Endodermal cell (in vitro differentiated cells): ENCODE results near the gene JADE2. TPM values are rescaled to one million over a fixed set of nuclear protein-coding genes. Genes with fewer than 3 reads are reported as not detected.
"Not testable (repeated sequence)": the region's sequence is repeated elsewhere in the genome, so short reads cannot be mapped to it uniquely, and the experiment has no call there.

Experiments
- DNase-seq: peaks from one replicate; pipeline ENCODE4 v3.0.0-alpha.2; 2017
- H3K27ac ChIP-seq: 2 replicates; pipeline ENCODE4 v1.5.1; 2013; ENCODE audit warnings: mild to moderate bottlenecking, low read depth, low read length, moderate library complexity
- H3K27me3 ChIP-seq: 2 replicates; pipeline ENCODE4 v1.6.1; 2013; ENCODE audit warnings: mild to moderate bottlenecking, low read length, moderate library complexity; ENCODE audit not compliant: insufficient read depth, control insufficient read depth, poor library complexity, severe bottlenecking
- H3K36me3 ChIP-seq: 2 replicates; pipeline ENCODE4 v1.7.0; 2013; ENCODE audit warnings: mild to moderate bottlenecking, low read length, moderate library complexity; ENCODE audit not compliant: control insufficient read depth, insufficient read depth
- H3K4me1 ChIP-seq: one replicate; pipeline ENCODE4 v1.7.0; 2013; ENCODE audit warnings: low read length; ENCODE audit not compliant: control insufficient read depth, insufficient read depth
- H3K4me3 ChIP-seq: 2 replicates; pipeline ENCODE4 v1.5.1; 2013; ENCODE audit warnings: mild to moderate bottlenecking, low read length, moderate library complexity
- H3K9ac ChIP-seq: 2 replicates; pipeline ENCODE4 v1.6.1; 2013; ENCODE audit warnings: mild to moderate bottlenecking, low read length, moderate library complexity; ENCODE audit not compliant: poor library complexity, severe bottlenecking; ENCODE audit errors: extremely low read depth
- H3K9me3 ChIP-seq: 2 replicates; pipeline ENCODE4 v1.6.1; 2013; ENCODE audit warnings: mild to moderate bottlenecking, low read length, moderate library complexity; ENCODE audit not compliant: control insufficient read depth
- H3K27ac Mint-ChIP-seq: 2 replicates; pipeline ENCODE4 v1.8.0; 2020; ENCODE audit warnings: mixed read lengths
- H3K27me3 Mint-ChIP-seq: 2 replicates; pipeline ENCODE4 v1.8.0; 2021; ENCODE audit warnings: mild to moderate bottlenecking, mixed read lengths; ENCODE audit not compliant: insufficient read depth
- H3K36me3 Mint-ChIP-seq: 2 replicates; pipeline ENCODE4 v1.8.0; 2020; ENCODE audit warnings: low read depth, mixed read lengths
- H3K4me1 Mint-ChIP-seq: 2 replicates; pipeline ENCODE4 v1.8.0; 2020; ENCODE audit warnings: mixed read lengths
- H3K4me3 Mint-ChIP-seq: 2 replicates; pipeline ENCODE4 v1.8.0; 2020; ENCODE audit warnings: mild to moderate bottlenecking, moderate library complexity, mixed read lengths
- H3K9me3 Mint-ChIP-seq: 2 replicates; pipeline ENCODE4 v1.8.0; 2020; ENCODE audit warnings: mild to moderate bottlenecking, mixed read lengths
- WGBS, 2 experiments: methylation state at CpG; one replicate each; pipeline versions ENCODE4 v1.1.5 to v1.1.7; 2013; ENCODE audit warnings: missing lambda C conversion rate in 2 of 2, mixed read lengths in 1 of 2; ENCODE audit not compliant: insufficient coverage in 1 of 2, insufficient read length in 1 of 2; 5-methylcytosine and 5-hydroxymethylcytosine counted together
- total RNA-seq, 2 donors: library from RNA; stranded (reverse); fragmentation: NEBNext Ultra II Directional in 1 of 2; extraction: Animal tissue kit (Norgen Biotek cat#: 25700) in 1 of 2; gene quantifications; 2 replicates in 1 of 2; 3 replicates in 1 of 2; pipeline ENCODE4 v1.2.1, GENCODE V29; 2021
- TF ChIP-seq, protein P1 (sequence below): fragments of 200-600 bp; sonication (generic); conservative IDR thresholded peaks from 2 replicates; pipeline ENCODE4 v1.5.0; 2021; ENCODE audit warnings: antibody characterized with exemption, mild to moderate bottlenecking

Gene JADE2
- total RNA-seq, 2 donors from 2014 or later = 33.9 to 51.9 TPM

GRCh38 chr5:134550271-134551214 lies 25.1 kb downstream of the JADE2 start:
- H3K36me3 Mint-ChIP-seq = peaks cover 54% of the 10 kb centered on the region
- H3K27ac Mint-ChIP-seq = peak overlapping the region; percentile 80
- WGBS, 2 experiments = 82 to 84% methylated on average over 7 to 12 of the region's 13 CpGs
- Histone ChIP-seq H3K4me3 (no peak overlapping the region), H3K9ac (no peak overlapping the region), H3K27me3 (no peaks in the 10 kb centered on the region), H3K4me1 (no peaks in the 10 kb centered on the region), H3K27ac (no peak overlapping the region), H3K9me3 (no peaks in the 10 kb centered on the region), H3K36me3 (peaks cover 27% of the 10 kb centered on the region)
- no peaks in the 10 kb centered on the region for H3K9me3 Mint-ChIP-seq
- H3K4me1 Mint-ChIP-seq = peaks cover 16% of the 10 kb centered on the region
- no peaks in the 10 kb centered on the region for H3K27me3 Mint-ChIP-seq
- DNase-seq = no peak
- TF ChIP-seq, protein P1, sequence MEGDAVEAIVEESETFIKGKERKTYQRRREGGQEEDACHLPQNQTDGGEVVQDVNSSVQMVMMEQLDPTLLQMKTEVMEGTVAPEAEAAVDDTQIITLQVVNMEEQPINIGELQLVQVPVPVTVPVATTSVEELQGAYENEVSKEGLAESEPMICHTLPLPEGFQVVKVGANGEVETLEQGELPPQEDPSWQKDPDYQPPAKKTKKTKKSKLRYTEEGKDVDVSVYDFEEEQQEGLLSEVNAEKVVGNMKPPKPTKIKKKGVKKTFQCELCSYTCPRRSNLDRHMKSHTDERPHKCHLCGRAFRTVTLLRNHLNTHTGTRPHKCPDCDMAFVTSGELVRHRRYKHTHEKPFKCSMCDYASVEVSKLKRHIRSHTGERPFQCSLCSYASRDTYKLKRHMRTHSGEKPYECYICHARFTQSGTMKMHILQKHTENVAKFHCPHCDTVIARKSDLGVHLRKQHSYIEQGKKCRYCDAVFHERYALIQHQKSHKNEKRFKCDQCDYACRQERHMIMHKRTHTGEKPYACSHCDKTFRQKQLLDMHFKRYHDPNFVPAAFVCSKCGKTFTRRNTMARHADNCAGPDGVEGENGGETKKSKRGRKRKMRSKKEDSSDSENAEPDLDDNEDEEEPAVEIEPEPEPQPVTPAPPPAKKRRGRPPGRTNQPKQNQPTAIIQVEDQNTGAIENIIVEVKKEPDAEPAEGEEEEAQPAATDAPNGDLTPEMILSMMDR = no peak
- no peak overlapping the region for H3K4me3 Mint-ChIP-seq

DNA sequence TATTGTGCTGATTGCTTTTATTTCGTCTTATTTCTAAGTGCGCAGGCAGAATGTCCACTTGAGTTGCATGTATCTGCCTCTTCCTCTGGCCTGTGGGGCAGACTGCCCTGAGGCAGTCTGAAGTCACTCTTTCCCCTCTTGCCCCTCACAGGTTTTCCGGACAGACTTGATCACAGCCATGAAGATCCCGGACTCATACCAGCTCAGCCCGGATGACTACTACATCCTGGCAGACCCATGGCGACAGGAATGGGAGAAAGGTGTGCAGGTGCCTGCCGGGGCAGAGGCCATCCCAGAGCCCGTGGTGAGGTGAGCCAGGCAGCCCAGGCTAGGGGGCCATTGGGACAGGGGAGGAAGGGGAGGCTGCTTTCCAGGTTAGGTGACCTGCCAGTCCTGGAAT lies 26.4 kb downstream of the JADE2 start:
- H3K27me3 Mint-ChIP-seq = no peaks in the 10 kb centered on the region
- H3K27me3 ChIP-seq = no peaks in the 10 kb centered on the region
- H3K4me3 Mint-ChIP-seq = no peak overlapping the region
- no peak overlapping the region for H3K9ac ChIP-seq
- no peaks in the 10 kb centered on the region for H3K9me3 Mint-ChIP-seq
- H3K4me1 ChIP-seq = no peaks in the 10 kb centered on the region
- peaks cover 50% of the 10 kb centered on the region for H3K36me3 Mint-ChIP-seq
- H3K4me3 ChIP-seq = no peak overlapping the region
- no peak overlapping the region for H3K27ac ChIP-seq
- TF ChIP-seq, protein P1 = no peak
- H3K4me1 Mint-ChIP-seq = peaks cover 15% of the 10 kb centered on the region
- DNase-seq = no peak
- H3K9me3 ChIP-seq = no peaks in the 10 kb centered on the region
- no peak overlapping the region for H3K27ac Mint-ChIP-seq
- peaks cover 29% of the 10 kb centered on the region for H3K36me3 ChIP-seq
- whole genome bisulfite sequencing, 2 experiments = 84 to 100% methylated on average over 2 to 8 of the region's 8 CpGs

- Histone ChIP-seq H3K36me3 (peaks cover 30% of the 10 kb centered on the region), H3K4me1 (no peaks in the 10 kb centered on the region), H3K4me3 (no peak overlapping the region), H3K27me3 (no peaks in the 10 kb centered on the region), H3K9me3 (no peaks in the 10 kb centered on the region), H3K9ac (no peak overlapping the region), H3K27ac (no peak overlapping the region)
- Mint-ChIP-seq H3K27ac (no peak overlapping the region), H3K4me3 (no peak overlapping the region), H3K9me3 (no peaks in the 10 kb centered on the region), H3K4me1 (peaks cover 14% of the 10 kb centered on the region), H3K36me3 (peaks cover 48% of the 10 kb centered on the region), H3K27me3 (no peaks in the 10 kb centered on the region)
- TF ChIP-seq, protein P1 = no peak
- 95 to 98% methylated on average over 2 to 3 of the region's 3 CpGs for WGBS, 2 experiments
- no peak for DNase-seq
Observed at GRCh38 chr5:134552301-134552700, 26.8 kb downstream of the JADE2 start.

GRCh38 chr5:134552716-134553115 lies 27.2 kb downstream of the JADE2 start:
- not testable (repeated sequence) for H3K9ac ChIP-seq, H3K4me3 ChIP-seq, H3K9me3 Mint-ChIP-seq, H3K27me3 Mint-ChIP-seq, DNase-seq, H3K27ac Mint-ChIP-seq, H3K4me3 Mint-ChIP-seq, H3K27me3 ChIP-seq, H3K27ac ChIP-seq, H3K4me1 ChIP-seq, H3K9me3 ChIP-seq
- peaks cover 14% of the 10 kb centered on the region for H3K4me1 Mint-ChIP-seq
- 94% methylated on average over 7 of the region's 7 CpGs; no CpG with 5 or more reads in 1 of the 2 experiments for WGBS, 2 experiments
- H3K36me3 Mint-ChIP-seq = peaks cover 46% of the 10 kb centered on the region
- H3K36me3 ChIP-seq = peaks cover 30% of the 10 kb centered on the region
